WTC11 (cell line): ENCODE results near the gene TUBGCP3.
"Not testable (repeated sequence)": the region's sequence is repeated elsewhere in the genome, so short reads cannot be mapped to it uniquely, and the experiment has no call there.

ENCODE experiments used
- RORB ChIP-seq: fragments of 250-450 bp; sonication (Bioruptor Pico); IDR thresholded peaks from 2 replicates; pipeline ENCODE4 v1.9.0; 2021; ENCODE audit warnings: mild to moderate bottlenecking
- TF ChIP-seq, protein P1 (sequence below): sonication (generic); formaldehyde crosslinking; IDR thresholded peaks from 2 replicates; pipeline ENCODE4 v1.8.0; 2022; ENCODE audit warnings: missing genetic modification reagents
- TF ChIP-seq, protein P2 (sequence below): fragments of 200-600 bp; IDR thresholded peaks from 2 replicates; pipeline ENCODE4 v1.8.0; 2022; ENCODE audit warnings: antibody characterized with exemption

DNA sequence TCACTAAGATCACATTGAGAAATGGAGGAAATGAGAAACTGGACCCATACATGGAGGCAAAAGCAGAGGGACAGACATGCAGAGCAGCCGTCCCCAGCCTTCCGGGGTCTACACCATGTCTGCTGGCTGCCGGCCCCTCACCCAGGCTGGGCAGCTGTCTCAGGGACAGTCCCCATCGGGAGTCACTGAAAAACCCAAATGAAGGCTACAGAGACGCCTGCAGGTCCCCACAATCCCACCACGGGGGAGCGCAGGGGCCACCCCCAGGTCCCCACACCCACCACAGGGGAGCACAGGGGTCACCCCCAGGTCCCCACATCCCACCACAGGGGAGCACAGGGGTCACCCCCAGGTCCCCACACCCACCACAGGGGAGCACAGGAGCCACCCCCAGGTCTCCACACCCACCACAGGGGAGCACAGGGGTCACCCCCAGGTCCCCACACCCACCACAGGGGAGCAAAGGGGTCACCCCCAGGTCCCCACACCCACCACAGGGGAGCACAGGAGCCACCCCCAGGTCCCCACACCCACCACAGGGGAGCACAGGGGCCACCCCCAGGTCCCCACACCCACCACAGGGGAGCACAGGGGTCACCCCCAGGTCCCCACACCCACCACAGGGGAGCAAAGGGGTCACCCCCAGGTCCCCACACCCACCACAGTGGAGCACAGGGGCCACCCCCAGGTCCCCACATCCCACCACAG is 99.5 kb downstream of the TUBGCP3 start:
- TF ChIP-seq RORB (CRISPR knock-in tag) = not testable (repeated sequence)
- TF ChIP-seq, protein P1, sequence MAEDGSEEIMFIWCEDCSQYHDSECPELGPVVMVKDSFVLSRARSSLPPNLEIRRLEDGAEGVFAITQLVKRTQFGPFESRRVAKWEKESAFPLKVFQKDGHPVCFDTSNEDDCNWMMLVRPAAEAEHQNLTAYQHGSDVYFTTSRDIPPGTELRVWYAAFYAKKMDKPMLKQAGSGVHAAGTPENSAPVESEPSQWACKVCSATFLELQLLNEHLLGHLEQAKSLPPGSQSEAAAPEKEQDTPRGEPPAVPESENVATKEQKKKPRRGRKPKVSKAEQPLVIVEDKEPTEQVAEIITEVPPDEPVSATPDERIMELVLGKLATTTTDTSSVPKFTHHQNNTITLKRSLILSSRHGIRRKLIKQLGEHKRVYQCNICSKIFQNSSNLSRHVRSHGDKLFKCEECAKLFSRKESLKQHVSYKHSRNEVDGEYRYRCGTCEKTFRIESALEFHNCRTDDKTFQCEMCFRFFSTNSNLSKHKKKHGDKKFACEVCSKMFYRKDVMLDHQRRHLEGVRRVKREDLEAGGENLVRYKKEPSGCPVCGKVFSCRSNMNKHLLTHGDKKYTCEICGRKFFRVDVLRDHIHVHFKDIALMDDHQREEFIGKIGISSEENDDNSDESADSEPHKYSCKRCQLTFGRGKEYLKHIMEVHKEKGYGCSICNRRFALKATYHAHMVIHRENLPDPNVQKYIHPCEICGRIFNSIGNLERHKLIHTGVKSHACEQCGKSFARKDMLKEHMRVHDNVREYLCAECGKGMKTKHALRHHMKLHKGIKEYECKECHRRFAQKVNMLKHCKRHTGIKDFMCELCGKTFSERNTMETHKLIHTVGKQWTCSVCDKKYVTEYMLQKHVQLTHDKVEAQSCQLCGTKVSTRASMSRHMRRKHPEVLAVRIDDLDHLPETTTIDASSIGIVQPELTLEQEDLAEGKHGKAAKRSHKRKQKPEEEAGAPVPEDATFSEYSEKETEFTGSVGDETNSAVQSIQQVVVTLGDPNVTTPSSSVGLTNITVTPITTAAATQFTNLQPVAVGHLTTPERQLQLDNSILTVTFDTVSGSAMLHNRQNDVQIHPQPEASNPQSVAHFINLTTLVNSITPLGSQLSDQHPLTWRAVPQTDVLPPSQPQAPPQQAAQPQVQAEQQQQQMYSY (CRISPR knock-in tag) = not testable (repeated sequence)
- TF ChIP-seq, protein P2, sequence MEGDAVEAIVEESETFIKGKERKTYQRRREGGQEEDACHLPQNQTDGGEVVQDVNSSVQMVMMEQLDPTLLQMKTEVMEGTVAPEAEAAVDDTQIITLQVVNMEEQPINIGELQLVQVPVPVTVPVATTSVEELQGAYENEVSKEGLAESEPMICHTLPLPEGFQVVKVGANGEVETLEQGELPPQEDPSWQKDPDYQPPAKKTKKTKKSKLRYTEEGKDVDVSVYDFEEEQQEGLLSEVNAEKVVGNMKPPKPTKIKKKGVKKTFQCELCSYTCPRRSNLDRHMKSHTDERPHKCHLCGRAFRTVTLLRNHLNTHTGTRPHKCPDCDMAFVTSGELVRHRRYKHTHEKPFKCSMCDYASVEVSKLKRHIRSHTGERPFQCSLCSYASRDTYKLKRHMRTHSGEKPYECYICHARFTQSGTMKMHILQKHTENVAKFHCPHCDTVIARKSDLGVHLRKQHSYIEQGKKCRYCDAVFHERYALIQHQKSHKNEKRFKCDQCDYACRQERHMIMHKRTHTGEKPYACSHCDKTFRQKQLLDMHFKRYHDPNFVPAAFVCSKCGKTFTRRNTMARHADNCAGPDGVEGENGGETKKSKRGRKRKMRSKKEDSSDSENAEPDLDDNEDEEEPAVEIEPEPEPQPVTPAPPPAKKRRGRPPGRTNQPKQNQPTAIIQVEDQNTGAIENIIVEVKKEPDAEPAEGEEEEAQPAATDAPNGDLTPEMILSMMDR = not testable (repeated sequence)
